Stimulated activated CD8-positive, alpha-beta memory T cell treated with anti-CD3 and anti-CD28 coated beads, Interleukin-2, amount 100 ng/mL, for 48 hours (primary cell): ENCODE results near the gene DLX6.
"Not testable (repeated sequence)": the region's sequence is repeated elsewhere in the genome, so short reads cannot be mapped to it uniquely, and the experiment has no call there.

ENCODE experiments used
- DNase-seq, 2 donors: peaks; one replicate each; pipeline ENCODE4 v3.0.0-alpha.2; 2020; ENCODE audit warnings: low read depth in 2 of 2

DLX6 gene

GRCh38 chr7:97021747-97022490, 16.6 kb downstream of the DLX6 start:
- DNase-seq = no peak

GRCh38 chr7:97022491-97023306, 17.3 kb downstream of the DLX6 start:
- DNase-seq = no peak

GRCh38 chr7:97024209-97025129, 19.1 kb downstream of the DLX6 start, which contains the start of gene DLX5:
TSS of gene DLX5 (minus strand) at chr7:97024831. CDS start at chr7:97024623, 208 bp downstream.
- no peak for DNase-seq

DNA sequence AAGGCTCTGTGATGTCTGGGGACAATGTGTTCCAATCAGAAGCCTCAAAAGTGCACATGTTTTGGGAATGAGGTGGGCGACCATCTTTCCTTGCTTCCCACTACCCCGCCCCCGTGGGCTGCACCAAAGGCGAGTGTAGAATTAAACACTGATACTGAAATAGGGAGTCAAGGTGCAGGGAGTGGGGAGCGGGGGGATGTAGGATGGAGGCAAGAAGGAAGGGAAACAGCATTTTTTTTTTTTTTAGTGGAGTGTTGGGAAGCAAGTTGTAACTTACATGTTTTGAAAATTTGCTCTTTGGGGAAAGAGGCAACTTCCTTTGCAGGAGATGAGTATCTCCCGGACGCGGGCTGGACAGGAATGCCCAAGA, 19.8 kb downstream of the DLX6 start:
- no peak for DNase-seq

GRCh38 chr7:97025983-97026714, 20.8 kb downstream of the DLX6 start:
- DNase-seq = no peak

DNA sequence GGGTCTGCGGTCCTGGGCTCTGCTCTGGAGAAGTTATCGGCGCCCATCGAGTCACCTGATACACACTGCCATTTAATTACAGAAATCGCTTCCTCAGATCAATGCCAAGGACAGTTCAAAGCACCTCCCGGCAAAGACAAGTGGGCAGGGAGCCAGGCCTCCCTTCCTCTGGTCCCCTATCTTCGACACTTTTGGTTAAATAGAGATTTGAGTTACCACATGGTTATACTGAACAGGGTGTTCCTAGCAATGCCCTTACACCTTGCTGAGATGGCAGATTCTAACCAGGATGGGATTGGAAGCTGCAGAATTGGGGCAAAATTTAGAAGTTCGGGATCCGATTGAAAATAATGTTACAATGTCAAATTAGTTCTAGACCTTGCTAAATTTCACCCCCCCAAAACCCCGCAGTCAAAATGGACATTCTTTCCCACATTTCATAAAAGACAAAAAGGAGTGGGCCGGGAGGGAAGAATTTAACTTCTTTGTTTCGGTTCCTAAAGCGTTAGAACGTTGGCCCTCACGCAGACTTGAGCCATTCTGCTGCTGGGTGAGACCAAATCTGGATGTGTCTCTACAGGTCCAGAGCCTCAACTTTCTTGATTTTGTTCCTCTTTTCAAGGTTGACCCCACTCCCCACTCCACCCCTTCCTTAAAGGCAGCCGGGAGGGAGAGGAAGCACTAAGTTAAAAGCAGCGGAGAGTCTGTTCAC, 21.5 kb downstream of the DLX6 start:
- no peak for DNase-seq

DNA sequence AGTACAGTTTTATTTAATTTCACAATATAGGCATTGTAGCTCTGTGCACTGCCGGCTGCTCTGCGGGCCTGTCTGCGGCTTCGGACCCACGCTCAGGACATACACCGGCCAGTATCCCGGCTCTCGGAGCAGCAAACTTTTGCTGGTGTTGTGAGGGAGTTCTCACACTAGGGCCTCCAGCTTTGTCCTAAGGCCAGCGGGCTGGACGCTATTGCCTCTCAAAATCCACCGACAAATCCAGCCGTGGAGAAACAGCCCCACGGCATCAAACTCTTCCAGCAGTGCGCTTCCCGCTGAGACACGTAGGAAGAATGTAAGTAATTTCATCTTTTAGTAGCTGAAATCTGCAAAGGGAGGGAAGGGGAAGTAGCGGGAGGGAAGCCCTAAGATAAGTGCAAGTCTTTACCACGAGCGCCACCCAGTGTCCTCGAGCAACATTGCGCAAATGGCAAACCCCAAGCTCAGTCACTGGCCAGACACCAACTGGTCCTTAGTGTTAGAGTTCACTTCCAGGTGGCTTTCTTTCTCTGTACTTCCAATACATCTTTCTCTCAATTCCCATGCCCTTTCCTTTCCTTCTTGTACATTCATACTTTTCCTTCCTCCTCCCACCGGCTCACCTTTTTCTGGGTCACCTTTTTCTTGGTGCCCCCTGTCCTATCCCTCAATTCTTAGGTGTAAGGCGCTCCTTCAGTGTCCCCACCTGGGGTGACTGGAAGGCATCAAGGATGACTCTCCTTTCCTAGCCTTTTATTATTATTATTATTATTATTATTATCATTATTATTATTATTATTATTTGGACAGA, 22.3 kb downstream of the DLX6 start:
- DNase-seq = peak; percentile 37 to 48

DNA sequence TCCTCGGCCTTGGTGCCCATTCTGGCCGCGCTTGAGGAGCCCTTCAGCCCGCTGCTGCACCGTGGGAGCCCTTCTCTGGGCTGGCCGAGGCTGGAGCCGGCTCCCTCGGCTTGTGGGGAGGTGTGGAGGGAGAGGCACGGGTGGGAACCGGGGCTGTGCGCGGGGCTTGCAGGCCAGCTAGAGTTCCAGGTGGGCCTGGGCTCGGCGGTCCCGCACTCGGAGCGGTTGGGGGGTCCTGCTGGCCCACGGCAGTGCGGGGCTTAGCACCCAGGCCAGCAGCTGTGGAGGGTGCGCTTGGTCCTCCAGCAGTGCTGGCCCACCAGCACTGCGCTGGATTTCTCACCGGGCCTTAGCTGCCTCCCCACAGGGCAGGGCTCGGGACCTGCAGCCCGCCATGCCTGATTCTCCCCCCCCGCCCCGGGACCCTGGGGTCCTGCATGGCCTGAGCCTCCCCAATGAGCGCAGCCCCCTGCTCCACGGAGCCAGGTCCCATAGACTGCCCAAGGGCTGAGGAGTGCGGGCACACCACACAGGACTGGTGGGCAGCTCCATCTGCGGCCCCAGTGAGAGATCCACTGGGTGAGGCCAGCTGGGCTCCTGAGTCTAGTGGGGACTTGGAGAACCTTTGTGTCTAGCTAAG, 29.0 kb downstream of the DLX6 start:
- not testable (repeated sequence) for DNase-seq

GRCh38 chr7:97039374-97040065, 34.2 kb downstream of the DLX6 start:
- no peak for DNase-seq

DNA sequence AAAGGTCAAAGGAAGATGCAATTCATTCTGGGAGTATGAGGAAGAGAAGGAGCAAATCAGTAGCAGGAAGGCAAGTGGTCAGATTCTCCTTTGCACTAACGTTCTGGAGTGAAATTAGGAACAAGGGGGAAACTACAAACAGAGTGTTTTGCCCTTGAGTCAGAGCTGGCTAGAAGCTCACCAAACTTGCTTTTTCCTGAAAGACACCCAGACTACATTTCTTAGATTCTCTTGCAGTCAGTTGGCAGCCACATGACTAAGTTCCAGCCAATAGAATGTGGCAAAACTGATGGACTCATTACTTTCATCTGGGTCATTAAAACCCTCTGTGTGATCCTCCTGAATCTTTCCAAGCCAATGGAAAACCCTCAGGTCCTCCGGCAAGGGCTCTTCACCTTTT, 37.9 kb downstream of the DLX6 start:
- no peak for DNase-seq
